WI38 (cell line): Measurements from ENCODE around the gene PLCG2.

ENCODE experiments used
- H3K4me3 ChIP-seq: 2 replicates; pipeline ENCODE4 v1.5.1; 2011; ENCODE audit warnings: low read depth, mild to moderate bottlenecking, control low read depth, low read length
- CTCF ChIP-seq: IDR thresholded peaks from 2 replicates; pipeline ENCODE4 v1.5.1; 2012; ENCODE audit warnings: low read depth, mild to moderate bottlenecking, control low read depth, low read length

The PLCG2 gene

DNA sequence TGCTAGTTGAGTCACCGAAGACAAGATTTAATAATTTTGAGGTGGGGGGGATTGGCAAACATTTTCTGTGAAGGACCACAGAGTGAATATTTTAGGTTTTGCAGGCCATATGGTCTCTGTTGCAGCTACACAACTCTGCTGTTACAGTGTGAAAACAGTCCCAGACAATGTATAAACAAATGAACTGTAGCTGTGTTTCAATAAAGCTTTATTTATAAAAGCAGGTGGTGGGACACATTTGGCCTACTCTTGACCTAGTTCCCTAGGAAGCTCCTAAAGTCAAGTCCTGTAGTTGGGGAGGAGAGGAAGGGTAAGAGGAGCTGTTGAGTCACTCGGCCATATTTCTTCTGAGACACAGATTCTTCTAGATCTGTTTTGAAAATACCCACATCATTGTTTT is 139.8 kb downstream of the PLCG2 start:
- H3K4me3 ChIP-seq = no peak overlapping the region
- no peak for TF ChIP-seq CTCF

- H3K4me3 ChIP-seq = no peak overlapping the region
- TF ChIP-seq CTCF = no peak
These were observed 141.4 kb downstream of the PLCG2 start for GRCh38 chr16:81920498-81920897.

DNA sequence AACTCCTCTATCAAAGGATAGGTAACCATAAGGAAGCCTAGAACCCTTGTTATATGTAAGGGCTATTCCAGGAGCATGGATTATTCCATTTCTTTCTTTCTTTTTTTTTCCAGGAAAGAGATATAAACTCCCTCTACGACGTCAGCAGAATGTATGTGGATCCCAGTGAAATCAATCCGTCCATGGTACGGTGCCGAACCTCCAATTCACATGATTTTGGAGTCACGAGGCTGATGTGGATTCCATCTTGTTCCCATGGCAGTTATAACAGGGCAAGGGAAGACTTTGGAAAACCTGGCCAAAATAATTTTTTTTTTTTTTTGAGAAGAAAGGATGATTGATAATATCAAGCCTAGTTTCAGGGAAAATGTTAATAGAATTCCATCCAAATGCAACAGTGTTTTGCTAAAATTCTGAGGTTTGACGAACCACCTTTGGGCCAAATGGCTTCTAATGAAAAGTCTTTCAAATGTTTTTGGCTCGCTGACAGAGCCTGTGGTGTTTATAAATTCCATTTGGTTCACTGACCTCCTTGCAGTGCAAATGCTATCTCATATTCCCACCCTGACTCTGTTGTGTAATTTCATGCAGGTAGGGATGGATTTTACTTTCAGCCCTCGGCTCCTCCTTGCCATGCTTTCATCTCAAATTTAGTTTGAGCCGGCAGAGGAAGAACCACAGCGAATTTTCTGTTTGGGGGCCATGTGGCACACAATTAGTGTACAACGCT is 142.2 kb downstream of the PLCG2 start:
- no peak for TF ChIP-seq CTCF
- no peak overlapping the region for H3K4me3 ChIP-seq

GRCh38 chr16:81921843-81922584 is 142.9 kb downstream of the PLCG2 start:
- TF ChIP-seq CTCF = no peak
- no peak overlapping the region for H3K4me3 ChIP-seq

DNA sequence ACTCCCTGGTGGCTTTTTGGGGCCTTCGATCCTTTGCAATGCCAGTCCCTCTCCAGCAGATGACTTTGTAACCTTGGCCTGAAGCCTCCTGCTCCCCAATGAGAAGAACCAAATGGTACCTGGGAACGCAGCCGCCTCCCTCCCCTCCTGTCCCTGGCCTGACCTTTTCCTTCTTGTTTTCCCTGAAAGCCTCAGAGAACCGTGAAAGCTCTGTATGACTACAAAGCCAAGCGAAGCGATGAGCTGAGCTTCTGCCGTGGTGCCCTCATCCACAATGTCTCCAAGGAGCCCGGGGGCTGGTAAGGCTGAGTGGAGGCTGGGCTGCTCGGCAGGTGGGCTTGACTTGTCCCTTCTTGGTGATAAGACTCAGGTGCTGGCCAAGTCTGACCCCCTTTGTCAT is 144.2 kb downstream of the PLCG2 start:
- no peak for TF ChIP-seq CTCF
- H3K4me3 ChIP-seq = no peak overlapping the region

- no peak overlapping the region for H3K4me3 ChIP-seq
- no peak for TF ChIP-seq CTCF
These were observed 145.9 kb downstream of the PLCG2 start for GRCh38 chr16:81925016-81925415.

- no peak for TF ChIP-seq CTCF
These were observed 146.9 kb downstream of the PLCG2 start for GRCh38 chr16:81926036-81926435.

More at GRCh38 chr16:81926036-81926435, 146.9 kb downstream of the PLCG2 start:
- no peak overlapping the region for H3K4me3 ChIP-seq
